ENCODE measurements around the gene FGF4.

Gene FGF4, protein sequence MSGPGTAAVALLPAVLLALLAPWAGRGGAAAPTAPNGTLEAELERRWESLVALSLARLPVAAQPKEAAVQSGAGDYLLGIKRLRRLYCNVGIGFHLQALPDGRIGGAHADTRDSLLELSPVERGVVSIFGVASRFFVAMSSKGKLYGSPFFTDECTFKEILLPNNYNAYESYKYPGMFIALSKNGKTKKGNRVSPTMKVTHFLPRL

DNA sequence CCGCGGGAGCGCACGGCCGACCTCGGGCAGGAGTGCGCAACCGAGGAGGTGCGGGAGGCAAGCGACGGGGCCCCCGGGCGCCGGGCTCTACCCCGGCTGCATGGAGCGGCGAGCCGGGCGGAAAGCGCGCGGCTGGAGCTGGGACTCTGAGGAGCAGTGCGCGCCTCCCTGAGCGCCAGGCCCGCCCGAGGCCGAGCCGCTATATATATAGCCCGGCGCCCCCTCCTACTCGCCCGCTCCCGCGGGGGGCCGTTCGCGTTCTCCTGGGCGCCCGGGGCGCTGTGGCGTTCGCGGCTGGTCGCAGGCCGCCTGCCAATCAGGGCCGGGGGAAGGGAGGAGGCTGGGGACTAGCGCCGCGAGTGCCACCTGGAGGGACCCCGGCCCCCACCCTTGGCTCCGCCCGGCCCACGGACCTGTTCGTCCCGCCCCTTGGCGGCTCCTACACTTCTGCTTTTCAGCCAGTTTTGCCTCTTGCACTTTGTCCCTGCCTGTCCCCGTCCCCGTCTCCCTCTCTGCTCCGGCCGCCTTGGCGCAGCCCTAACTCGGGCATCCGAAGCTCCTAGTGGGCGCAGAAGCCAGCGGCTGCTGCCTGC, at the start of gene FGF4:
Gene FGF4, minus strand, starts transcription at position 179 of the 593 bp plus-strand sequence. CDS start 257 bp downstream, outside the sequence.
- DNase-seq (ENCODE audit: low read depth), result no peak

GRCh38 chr11:69823641-69824265, 48.6 kb upstream of the FGF4 start:
- no peak for DNase-seq (ENCODE audit: low read depth)

DNA sequence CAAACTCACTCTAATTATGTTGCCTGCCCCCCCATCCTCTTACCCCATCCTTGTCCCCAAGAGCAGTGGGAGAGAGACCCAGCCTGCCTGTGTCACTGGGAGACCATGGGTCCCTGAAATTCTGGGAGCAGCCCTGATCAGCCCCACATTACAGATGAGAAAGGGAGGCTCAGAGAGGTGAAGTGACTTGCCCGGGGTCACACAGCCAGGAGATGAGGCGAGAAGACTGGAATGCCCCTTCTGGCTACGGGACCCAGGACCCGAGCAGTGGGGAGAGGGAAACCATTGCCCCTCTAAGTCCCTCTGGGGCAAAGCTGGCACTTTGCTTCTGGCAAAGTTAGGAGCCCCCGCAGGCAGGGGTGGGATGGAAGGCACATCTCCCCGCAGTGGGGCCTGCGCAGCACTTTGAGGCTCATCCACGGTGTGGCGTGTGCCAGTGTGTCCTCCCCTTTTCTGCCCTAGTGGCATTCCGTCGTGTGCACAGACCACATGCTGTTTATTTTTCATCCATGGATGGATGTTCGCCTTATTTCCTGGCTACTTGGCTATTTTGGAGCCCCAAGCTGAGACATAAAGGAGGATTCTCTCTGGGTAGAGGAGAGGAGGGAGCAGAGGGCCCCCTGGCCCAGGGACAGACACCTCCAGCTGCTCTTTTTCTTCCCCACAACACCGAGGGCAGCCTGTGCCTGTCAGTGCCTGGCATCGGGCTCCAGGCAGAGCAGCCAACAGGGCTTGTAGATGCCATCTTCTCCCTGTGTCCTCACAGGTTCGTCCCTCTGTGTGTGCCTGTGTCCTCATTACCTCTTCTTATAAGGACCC, 47.7 kb upstream of the FGF4 start:
- no peak for DNase-seq (ENCODE audit: low read depth)

- no peak for DNase-seq (ENCODE audit: low read depth)
Observed at GRCh38 chr11:69821511-69822040, 46.4 kb upstream of the FGF4 start.

DNA sequence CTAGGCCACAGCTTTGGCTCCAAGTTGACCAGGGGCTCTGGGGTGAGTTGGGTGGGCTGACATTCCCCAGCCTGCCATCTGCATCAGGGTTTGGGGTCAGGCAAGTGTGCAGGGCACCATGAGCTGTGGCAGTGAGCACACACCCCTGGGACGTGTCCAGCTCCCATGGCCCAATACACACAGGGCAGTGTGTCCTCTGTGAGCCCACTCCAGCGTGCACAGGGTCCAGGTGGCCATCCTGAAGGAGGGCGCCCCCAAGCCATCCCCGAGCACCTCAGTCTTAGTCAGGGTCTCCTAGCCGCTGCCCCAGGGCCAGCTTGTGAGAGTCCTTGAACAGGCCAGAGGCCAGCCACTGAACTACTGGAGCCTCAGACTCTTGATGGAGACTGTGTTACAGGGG, 45.3 kb upstream of the FGF4 start:
- DNase-seq (ENCODE audit: low read depth), result no peak

- no peak for DNase-seq (ENCODE audit: low read depth)
Observed at GRCh38 chr11:69819541-69820070, 44.5 kb upstream of the FGF4 start.

DNA sequence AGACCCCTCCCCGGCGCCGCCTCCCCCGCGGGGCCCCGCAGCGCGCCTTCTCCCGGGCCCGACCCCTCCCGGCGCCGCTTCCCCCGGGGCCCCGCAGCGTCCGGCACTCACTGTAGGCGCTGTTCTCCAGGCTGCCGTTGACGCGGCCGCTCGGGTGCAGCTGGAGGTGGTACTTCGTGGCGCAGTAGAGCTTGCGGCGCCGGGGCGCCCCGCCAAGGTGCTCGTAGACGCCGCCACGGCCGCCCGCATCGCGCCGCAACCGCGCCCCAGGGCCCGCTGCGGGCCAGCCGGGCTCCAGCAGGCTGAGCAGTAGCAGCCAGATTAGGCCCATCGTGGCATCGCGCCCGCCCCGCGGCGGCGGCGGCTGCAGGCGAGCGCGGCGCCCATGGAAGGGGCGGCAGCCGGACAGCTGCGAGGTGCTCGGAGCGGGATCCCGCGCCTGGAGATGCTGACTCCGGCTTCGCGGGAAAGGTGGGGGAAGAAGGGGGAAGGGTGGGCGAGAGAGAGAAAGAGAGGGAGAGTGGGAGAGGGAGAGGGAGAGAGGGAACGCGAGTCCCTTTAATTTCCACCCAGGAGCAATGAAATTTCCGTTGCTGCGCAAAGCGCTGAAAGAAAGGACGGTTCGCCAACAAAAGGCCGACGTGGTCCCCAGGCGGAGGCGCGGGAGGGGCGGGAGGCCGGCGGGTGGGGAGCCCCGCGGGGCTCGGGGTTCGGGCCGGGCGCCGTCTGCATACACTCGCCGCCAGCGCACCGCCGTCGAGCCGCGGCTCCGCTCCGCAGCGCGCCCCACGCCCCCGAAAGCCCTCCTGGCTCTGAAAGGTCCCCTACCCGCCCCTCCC, 43.7 kb upstream of the FGF4 start, which contains the start of gene FGF3:
Gene FGF3, minus strand, starts transcription at position 814 of the 839 bp plus-strand sequence. Its CDS starts 483 bp downstream, at position 331.
- DNase-seq (ENCODE audit: low read depth), result no peak

GRCh38 chr11:69818231-69818602, 43.1 kb upstream of the FGF4 start:
- DNase-seq (ENCODE audit: low read depth), result no peak

- DNase-seq (ENCODE audit: low read depth), result no peak
Observed at GRCh38 chr11:69817265-69818230, 42.4 kb upstream of the FGF4 start.

DNA sequence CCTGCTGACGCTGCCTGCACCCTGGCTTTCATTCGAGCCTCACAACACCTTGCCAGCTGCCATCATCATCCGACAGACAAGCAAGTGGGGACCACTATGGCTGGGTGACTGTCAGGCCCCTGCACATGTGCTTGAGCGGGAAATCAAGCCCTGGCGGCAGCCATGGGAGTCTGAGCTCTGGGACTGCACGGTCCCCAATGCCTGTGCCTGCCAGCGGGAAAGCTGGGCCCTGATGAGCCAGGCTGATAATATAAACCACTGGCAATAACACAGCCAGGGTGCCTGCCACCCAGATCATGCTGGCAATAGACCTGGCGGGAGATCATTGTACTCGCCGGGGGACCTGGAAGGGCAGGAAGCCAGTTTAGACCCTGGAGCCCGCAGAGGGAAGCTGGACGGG, 41.5 kb upstream of the FGF4 start:
- DNase-seq (ENCODE audit: low read depth), result no peak

GRCh38 chr11:69815973-69816372, 40.8 kb upstream of the FGF4 start:
- DNase-seq (ENCODE audit: low read depth), result no peak

- DNase-seq (ENCODE audit: low read depth), result no peak
Observed at GRCh38 chr11:69814902-69815301, 39.8 kb upstream of the FGF4 start.

- no peak for DNase-seq (ENCODE audit: low read depth)
Observed at GRCh38 chr11:69814411-69814810, 39.3 kb upstream of the FGF4 start.

DNA sequence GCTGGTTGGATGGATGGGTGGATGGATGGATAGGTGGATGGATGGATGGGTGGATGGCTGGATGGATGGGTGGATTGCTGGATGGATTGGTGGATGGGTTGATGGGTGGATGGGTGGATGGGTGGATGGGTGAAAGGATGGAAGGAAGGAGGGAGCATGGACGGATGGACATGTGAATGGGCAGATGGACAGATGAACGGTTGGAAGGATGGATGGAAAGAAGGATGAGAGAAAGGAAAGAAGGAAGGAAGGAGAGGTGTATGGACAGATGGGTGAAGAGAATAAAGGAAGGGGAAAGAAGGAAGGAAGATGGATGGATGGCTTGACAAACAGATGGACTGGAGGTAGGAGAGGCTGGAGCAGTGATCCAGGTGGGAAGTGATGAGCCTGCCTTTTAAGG, 38.7 kb upstream of the FGF4 start:
- DNase-seq (ENCODE audit: low read depth), result no peak

GRCh38 chr11:69812946-69813345, 37.8 kb upstream of the FGF4 start:
- no peak for DNase-seq (ENCODE audit: low read depth)

- no peak for DNase-seq (ENCODE audit: low read depth)
Observed at GRCh38 chr11:69812256-69812655, 37.1 kb upstream of the FGF4 start.

DNA sequence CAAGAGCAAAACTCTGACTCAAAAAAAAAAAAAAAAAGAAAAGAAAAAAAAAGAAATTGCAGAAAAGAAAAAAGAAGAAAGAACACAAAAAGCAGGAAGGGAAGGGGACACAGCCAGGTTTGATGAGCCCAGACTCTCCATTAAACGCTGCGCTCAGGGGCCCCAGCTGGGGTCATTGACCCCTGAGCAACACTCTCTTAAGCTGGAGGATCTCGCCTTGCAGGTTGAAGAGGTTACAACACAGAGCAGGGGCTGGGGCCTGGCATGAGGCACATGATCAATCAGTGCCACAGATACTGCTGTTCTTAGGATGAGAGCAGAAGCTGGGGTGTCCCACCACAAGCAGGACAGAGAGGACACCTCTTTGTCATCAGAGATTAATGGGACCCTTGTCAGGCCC, 36.3 kb upstream of the FGF4 start:
- DNase-seq (ENCODE audit: low read depth), result no peak

DNA sequence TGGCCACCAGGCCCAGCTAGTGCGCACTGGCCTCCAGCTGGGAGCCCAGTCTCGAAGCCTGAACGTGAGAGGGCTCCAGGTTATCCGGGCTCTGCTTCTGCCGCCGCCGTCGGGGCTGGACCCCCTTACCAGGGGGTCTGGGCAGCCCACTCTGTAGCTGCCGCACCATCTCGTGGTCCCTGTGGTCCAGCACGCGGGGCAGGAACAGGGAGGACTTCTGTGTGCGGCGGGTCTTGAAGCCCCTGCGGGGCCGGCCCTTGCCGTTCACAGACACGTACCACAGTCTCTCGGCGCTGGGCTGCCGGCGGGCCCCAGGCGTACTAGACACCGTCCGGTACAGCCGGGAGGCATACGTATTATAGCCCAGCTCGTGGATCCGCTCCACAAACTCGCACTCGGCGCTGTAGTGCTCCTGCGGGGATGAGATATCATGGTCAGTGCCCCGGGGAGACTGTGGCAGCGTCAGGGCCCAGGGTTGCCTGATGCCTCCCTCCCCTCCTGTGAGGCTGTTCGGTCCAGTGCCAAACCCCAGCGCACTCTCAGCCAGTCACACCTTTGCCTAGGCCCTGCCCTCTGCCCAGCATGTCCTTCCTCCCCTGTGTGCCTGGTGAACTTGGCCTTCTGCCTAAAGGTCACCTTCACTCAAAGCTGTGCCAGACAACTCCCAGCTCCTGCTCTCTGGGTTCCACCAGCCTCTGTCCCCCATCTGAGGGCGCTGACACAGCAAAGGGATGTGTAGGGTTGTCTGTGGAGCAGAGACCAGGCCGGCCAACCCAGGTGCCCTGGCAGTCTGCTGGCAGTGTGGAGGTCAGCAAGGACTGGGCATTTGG, 35.4 kb upstream of the FGF4 start:
- DNase-seq (ENCODE audit: low read depth), result no peak

DNA sequence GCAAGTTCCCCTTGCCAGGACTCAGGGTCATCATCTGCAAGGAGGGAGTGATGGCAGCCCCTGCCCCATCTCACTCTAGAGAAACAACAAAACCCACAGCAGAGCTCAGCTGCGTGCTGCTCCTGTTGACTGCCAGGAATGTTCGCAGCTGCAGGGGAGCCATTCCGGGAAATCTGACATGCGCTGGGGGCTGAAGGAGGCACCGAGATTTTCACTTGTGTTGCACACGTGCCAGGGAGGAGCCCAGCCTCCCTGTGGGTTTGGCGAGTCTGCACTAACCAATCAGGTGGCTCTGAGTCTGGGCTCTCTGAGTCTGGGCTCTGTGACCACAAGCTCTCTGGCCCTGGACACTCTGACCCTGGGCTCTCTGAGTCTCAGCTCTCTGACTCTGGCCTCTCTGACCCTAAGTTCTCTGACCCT, 33.5 kb upstream of the FGF4 start:
- no peak for DNase-seq (ENCODE audit: low read depth)

All from fibroblast of the conjunctiva (primary cell).